Hepatocyte (in vitro differentiated cells): ENCODE results near the gene SART3. TPM values are rescaled to one million over a fixed set of nuclear protein-coding genes. Genes with fewer than 3 reads are reported as not detected.

Source experiments
- DNase-seq: peaks from one replicate; pipeline ENCODE4 v3.0.0-alpha.2; 2016; ENCODE audit warnings: low spot score
- H2AFZ ChIP-seq: fragments of 200-600 bp; sonication (generic); 2 replicates; pipeline ENCODE4 v1.6.0; 2016; ENCODE audit warnings: antibody characterized with exemption, mild to moderate bottlenecking
- H3K27ac ChIP-seq: fragments of 200-600 bp; sonication (generic); 2 replicates; pipeline ENCODE4 v1.5.1; 2016; ENCODE audit warnings: mild to moderate bottlenecking
- H3K27me3 ChIP-seq: fragments of 200-600 bp; sonication (generic); 2 replicates; pipeline ENCODE4 v1.6.1; 2016
- H3K36me3 ChIP-seq: fragments of 200-600 bp; sonication (generic); replicated peaks from 2 replicates; pipeline ENCODE4 v1.5.1; 2016; ENCODE audit warnings: low read depth; ENCODE audit not compliant: insufficient read depth
- H3K4me1 ChIP-seq: fragments of 200-600 bp; sonication (generic); 2 replicates; pipeline ENCODE4 v1.5.1; 2016; ENCODE audit warnings: mild to moderate bottlenecking, moderate library complexity; ENCODE audit not compliant: insufficient read depth
- H3K4me2 ChIP-seq: fragments of 200-600 bp; sonication (generic); 2 replicates; pipeline ENCODE4 v1.6.0; 2016
- H3K4me3 ChIP-seq: fragments of 200-600 bp; sonication (generic); 2 replicates; pipeline ENCODE4 v1.5.1; 2016; ENCODE audit warnings: mild to moderate bottlenecking
- H3K79me2 ChIP-seq: fragments of 200-600 bp; sonication (generic); 2 replicates; pipeline ENCODE4 v1.6.0; 2017; ENCODE audit warnings: mild to moderate bottlenecking
- H3K9me2 ChIP-seq: fragments of 200-600 bp; sonication (generic); replicated peaks from 2 replicates; pipeline ENCODE4 v1.6.0; 2017; ENCODE audit warnings: mild to moderate bottlenecking; ENCODE audit not compliant: insufficient read depth
- H3K9me3 ChIP-seq: fragments of 200-600 bp; sonication (generic); 2 replicates; pipeline ENCODE4 v1.5.1; 2016; ENCODE audit warnings: low read depth, mild to moderate bottlenecking
- H4K20me1 ChIP-seq: fragments of 200-600 bp; sonication (generic); 2 replicates; pipeline ENCODE4 v1.6.0; 2016; ENCODE audit warnings: mild to moderate bottlenecking; ENCODE audit not compliant: insufficient read depth, poor library complexity, severe bottlenecking
- CTCF ChIP-seq: fragments of 200-600 bp; sonication (generic); IDR thresholded peaks from 2 replicates; pipeline ENCODE4 v1.5.1; 2016; ENCODE audit warnings: antibody characterized with exemption, mild to moderate bottlenecking; ENCODE audit not compliant: poor library complexity
- EZH2 ChIP-seq: fragments of 200-600 bp; sonication (generic); IDR thresholded peaks from 2 replicates; pipeline ENCODE4 v1.6.1; 2016; ENCODE audit warnings: antibody characterized with exemption, mild to moderate bottlenecking, borderline replicate concordance
- EZH2phosphoT487 ChIP-seq: fragments of 200-600 bp; sonication (generic); IDR thresholded peaks from one replicate; pipeline ENCODE4 v1.6.1; 2018; ENCODE audit warnings: antibody characterized with exemption, mild to moderate bottlenecking, low read depth, moderate library complexity; ENCODE audit not compliant: unreplicated experiment, severe bottlenecking
- WGBS: methylation state at CpG from one replicate; pipeline ENCODE4 v1.1.6; 2016; ENCODE audit warnings: low lambda C conversion rate; ENCODE audit errors: missing lambda C conversion rate; 5-methylcytosine and 5-hydroxymethylcytosine counted together
- polyA plus RNA-seq: library from polyadenylated mRNA; unstranded; fragments of >200 nt; fragmentation: Nextera tagmentation; extraction: Ambion mirVana; gene quantifications from 2 replicates; pipeline ENCODE4 v1.2.1, GENCODE V29; 2016
- total RNA-seq: library from RNA; depleted of rRNA; stranded (reverse); fragments of >200 nt; gene quantifications from 2 replicates; pipeline ENCODE4 v1.2.3, GENCODE V29; 2014

SART3 gene
- total and polyA plus RNA-seq, 2 experiments from 2014 or later: 25.0 to 60.4 TPM

GRCh38 chr12:108603743-108604142 lies 42.8 kb upstream of the SART3 start:
- no peaks in the 10 kb centered on the region for H3K36me3 ChIP-seq
- no peak overlapping the region for H3K4me3 ChIP-seq
- H3K4me2 ChIP-seq: no peak overlapping the region
- H4K20me1 ChIP-seq: no peaks in the 10 kb centered on the region
- DNase-seq: no peak
- H3K9me2 ChIP-seq: no peaks in the 10 kb centered on the region
- peaks cover 2% of the 10 kb centered on the region for H3K79me2 ChIP-seq
- WGBS: 83% methylated on average over 4 of the region's 4 CpGs
- H3K27ac ChIP-seq: no peak overlapping the region
- no peak overlapping the region for H2AFZ ChIP-seq
- H3K9me3 ChIP-seq: no peaks in the 10 kb centered on the region
- no peaks in the 10 kb centered on the region for H3K27me3 ChIP-seq
- no peak for TF ChIP-seq EZH2
- no peak for TF ChIP-seq CTCF
- no peak for TF ChIP-seq EZH2phosphoT487
- H3K4me1 ChIP-seq: peaks cover 4% of the 10 kb centered on the region

- Histone ChIP-seq H3K4me2 (no peak overlapping the region), H3K9me3 (no peaks in the 10 kb centered on the region), H4K20me1 (no peaks in the 10 kb centered on the region), H3K27me3 (no peaks in the 10 kb centered on the region), H3K4me3 (no peak overlapping the region), H3K36me3 (no peaks in the 10 kb centered on the region), H3K9me2 (no peaks in the 10 kb centered on the region), H2AFZ (no peak overlapping the region), H3K79me2 (peaks cover 8% of the 10 kb centered on the region), H3K27ac (no peak overlapping the region), H3K4me1 (peaks cover 10% of the 10 kb centered on the region)
- no peak for TF ChIP-seq EZH2
- no peak for TF ChIP-seq EZH2phosphoT487
- 92% methylated on average over 15 of the region's 15 CpGs for WGBS
- DNase-seq: no peak
Observed at GRCh38 chr12:108602976-108603704, 42.2 kb upstream of the SART3 start.

GRCh38 chr12:108602209-108602705 lies 41.3 kb upstream of the SART3 start:
- no peaks in the 10 kb centered on the region for H3K9me2 ChIP-seq
- TF ChIP-seq EZH2: no peak
- no peak overlapping the region for H3K4me2 ChIP-seq
- H3K27me3 ChIP-seq: no peaks in the 10 kb centered on the region
- H3K9me3 ChIP-seq: no peaks in the 10 kb centered on the region
- no peak for DNase-seq
- H3K79me2 ChIP-seq: peaks cover 15% of the 10 kb centered on the region
- 95% methylated on average over 9 of the region's 9 CpGs for WGBS
- no peaks in the 10 kb centered on the region for H3K36me3 ChIP-seq
- H3K27ac ChIP-seq: no peak overlapping the region
- peaks cover 11% of the 10 kb centered on the region for H3K4me1 ChIP-seq
- no peak overlapping the region for H3K4me3 ChIP-seq
- no peaks in the 10 kb centered on the region for H4K20me1 ChIP-seq
- no peak overlapping the region for H2AFZ ChIP-seq

- Histone ChIP-seq H3K9me2 (no peaks in the 10 kb centered on the region), H3K36me3 (no peaks in the 10 kb centered on the region), H3K9me3 (no peaks in the 10 kb centered on the region), H3K4me1 (peaks cover 8% of the 10 kb centered on the region), H3K27me3 (no peaks in the 10 kb centered on the region), H2AFZ (no peak overlapping the region), H3K79me2 (peaks cover 31% of the 10 kb centered on the region), H3K4me3 (no peak overlapping the region), H3K27ac (no peak overlapping the region), H4K20me1 (no peaks in the 10 kb centered on the region), H3K4me2 (no peak overlapping the region)
- TF ChIP-seq CTCF: no peak
- TF ChIP-seq EZH2phosphoT487: no peak
- no peak for TF ChIP-seq EZH2
- 62% methylated on average over 4 of the region's 4 CpGs for WGBS
- no peak for DNase-seq
Observed at GRCh38 chr12:108600702-108601007, 39.7 kb upstream of the SART3 start.
